Sigmoid colon (tissue), 4 donors: ENCODE measurements around the gene KIF24.
"Not testable (repeated sequence)": the region's sequence is repeated elsewhere in the genome, so short reads cannot be mapped to it uniquely, and the experiment has no call there.

Source experiments
- CTCF ChIP-seq, 4 experiments: fragments of 450-650 bp in 3 of 4; fragments of 200-600 bp in 1 of 4; IDR thresholded peaks; one replicate each; pipeline ENCODE4 v1.5.1; 2016 to 2019; ENCODE audit warnings: antibody characterized with exemption in 4 of 4, mild to moderate bottlenecking in 3 of 4, moderate library complexity in 2 of 4
- EP300 ChIP-seq, 4 donors: sonication (generic); formaldehyde crosslinking; IDR thresholded peaks; one replicate each; pipeline ENCODE4 v1.6.1; 2017; ENCODE audit warnings: antibody characterized with exemption in 4 of 4
- POLR2A ChIP-seq, 2 donors: fragments of 450-650 bp; IDR thresholded peaks; one replicate each; pipeline ENCODE4 v1.6.1; 2016; ENCODE audit warnings: antibody characterized with exemption in 2 of 2, mild to moderate bottlenecking in 2 of 2, moderate library complexity in 2 of 2
- POLR2AphosphoS5 ChIP-seq, 4 donors: sonication (generic); formaldehyde crosslinking; IDR thresholded peaks; one replicate each; pipeline ENCODE4 v1.6.1; 2017; ENCODE audit warnings: antibody characterized with exemption in 4 of 4

GRCh38 chr9:34308316-34308715, 20.8 kb downstream of the KIF24 start:
- TF ChIP-seq CTCF, EP300, POLR2AphosphoS5, POLR2A (IDR thresholded peaks at IDR 0.05): not testable (repeated sequence)
